ENCODE data around the gene LGI4.
"Not testable (repeated sequence)": the region's sequence is repeated elsewhere in the genome, so short reads cannot be mapped to it uniquely, and the experiment has no call there.

Gene LGI4

DNA sequence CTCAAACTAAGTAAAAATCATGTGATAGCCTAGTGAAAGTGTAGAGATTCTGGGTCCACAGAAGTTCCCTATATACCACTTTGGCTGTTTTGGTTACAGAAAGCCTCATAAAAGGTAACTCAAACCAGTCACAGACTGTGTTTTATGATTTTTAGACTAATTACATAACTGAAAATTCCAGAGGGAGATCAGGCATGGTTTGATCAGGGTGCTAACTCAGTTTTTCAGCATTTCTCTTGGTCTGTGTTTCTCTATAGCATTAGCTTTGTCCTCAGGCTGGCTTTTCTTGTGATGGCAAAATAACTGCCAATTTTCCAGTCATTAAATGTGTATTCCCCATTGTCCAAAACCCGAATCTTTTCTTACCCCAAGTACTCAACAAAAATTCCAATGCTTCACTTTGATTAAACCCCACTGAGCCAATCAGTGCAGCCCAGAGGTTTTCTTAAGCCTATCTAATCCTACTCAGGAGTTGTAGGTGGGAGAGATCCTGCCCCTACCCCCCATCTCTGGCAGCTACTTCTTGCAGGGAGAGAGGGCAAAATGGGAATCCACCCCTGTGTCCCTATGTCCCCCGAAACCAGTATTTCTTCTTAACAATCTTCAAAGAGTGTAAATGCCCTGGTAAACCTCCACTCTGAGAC is 27.8 kb downstream of the LGI4 start:
- no peak for DNase-seq (ENCODE audit: low spot score)
- in situ Hi-C loops (cut with MboI; ENCODE audit: low pct_unique_long_range_greater_than_20kb, low sequenced_read_pairs, unreplicated experiment): no loop called here
- TF ChIP-seq, protein P1, sequence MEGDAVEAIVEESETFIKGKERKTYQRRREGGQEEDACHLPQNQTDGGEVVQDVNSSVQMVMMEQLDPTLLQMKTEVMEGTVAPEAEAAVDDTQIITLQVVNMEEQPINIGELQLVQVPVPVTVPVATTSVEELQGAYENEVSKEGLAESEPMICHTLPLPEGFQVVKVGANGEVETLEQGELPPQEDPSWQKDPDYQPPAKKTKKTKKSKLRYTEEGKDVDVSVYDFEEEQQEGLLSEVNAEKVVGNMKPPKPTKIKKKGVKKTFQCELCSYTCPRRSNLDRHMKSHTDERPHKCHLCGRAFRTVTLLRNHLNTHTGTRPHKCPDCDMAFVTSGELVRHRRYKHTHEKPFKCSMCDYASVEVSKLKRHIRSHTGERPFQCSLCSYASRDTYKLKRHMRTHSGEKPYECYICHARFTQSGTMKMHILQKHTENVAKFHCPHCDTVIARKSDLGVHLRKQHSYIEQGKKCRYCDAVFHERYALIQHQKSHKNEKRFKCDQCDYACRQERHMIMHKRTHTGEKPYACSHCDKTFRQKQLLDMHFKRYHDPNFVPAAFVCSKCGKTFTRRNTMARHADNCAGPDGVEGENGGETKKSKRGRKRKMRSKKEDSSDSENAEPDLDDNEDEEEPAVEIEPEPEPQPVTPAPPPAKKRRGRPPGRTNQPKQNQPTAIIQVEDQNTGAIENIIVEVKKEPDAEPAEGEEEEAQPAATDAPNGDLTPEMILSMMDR (IDR thresholded peaks at IDR 0.05; ENCODE audit: extremely low read depth, insufficient read depth, missing control alignments): no peak

- in situ Hi-C loops (cut with MboI; ENCODE audit: low pct_unique_long_range_greater_than_20kb, low sequenced_read_pairs, unreplicated experiment): no loop called here
- TF ChIP-seq, protein P1 (IDR thresholded peaks at IDR 0.05; ENCODE audit: extremely low read depth, insufficient read depth, missing control alignments): no peak
- DNase-seq (ENCODE audit: low spot score): no peak
These were observed 28.6 kb downstream of the LGI4 start for GRCh38 chr19:35106291-35106583.

DNA sequence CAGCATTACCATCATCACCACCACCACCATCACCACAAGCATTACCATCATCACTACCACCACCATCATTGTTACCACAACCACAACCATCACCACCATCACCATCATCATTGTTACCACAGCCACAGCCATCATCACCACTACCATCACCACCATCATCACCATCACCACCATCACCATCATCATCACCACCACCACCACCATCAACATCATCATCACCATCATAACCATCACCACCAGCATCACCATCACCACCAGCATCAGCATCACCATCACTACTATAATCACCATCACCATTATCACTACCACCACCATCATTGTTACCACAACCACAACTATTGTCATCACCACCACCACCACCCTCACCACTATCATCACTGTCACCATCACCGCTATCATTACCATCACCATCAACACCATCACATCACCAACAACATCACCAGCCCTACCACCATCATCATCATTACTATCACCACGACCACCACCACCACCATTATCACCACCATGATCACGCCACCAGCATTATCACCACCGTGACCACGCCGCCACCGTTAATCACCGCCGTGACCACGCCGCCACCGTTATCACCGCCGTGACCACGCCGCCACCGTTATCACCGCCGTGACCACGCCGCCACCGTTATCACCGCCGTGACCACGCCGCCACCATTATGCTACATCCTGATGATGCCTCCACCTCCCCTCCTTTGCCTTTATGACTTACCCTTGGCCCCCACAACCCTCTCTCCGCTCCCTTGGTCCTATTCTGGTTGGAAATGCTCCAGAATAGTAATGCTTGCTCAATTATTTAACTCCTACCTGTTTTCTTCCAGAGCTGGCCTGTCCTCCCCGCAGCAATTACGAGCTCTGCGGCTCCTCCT is 29.2 kb downstream of the LGI4 start:
- in situ Hi-C loops (cut with MboI; ENCODE audit: low pct_unique_long_range_greater_than_20kb, low sequenced_read_pairs, unreplicated experiment): no loop called here
- DNase-seq (ENCODE audit: low spot score): no peak
- TF ChIP-seq, protein P1 (IDR thresholded peaks at IDR 0.05; ENCODE audit: extremely low read depth, insufficient read depth, missing control alignments): no peak

DNA sequence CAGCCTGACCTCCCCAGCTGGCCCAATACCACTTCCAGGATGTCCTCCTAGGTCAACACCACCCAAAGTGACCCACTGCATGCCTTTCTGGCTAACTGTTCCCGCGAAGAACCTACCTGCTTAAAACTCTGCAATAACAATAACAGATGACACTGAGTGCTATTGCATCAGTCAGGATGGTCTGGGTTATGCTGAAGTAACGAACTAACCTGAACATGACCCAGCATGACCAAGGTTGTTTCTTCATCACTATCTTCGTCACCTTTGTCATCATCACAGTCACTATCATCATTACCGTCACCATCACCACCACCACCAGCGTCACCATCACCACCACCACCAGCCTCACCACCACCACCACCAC is 29.8 kb downstream of the LGI4 start:
- TF ChIP-seq, protein P1 (IDR thresholded peaks at IDR 0.05; ENCODE audit: extremely low read depth, insufficient read depth, missing control alignments): no peak
- in situ Hi-C loops (cut with MboI; ENCODE audit: low pct_unique_long_range_greater_than_20kb, low sequenced_read_pairs, unreplicated experiment): no loop called here
- DNase-seq (ENCODE audit: low spot score): no peak

DNA sequence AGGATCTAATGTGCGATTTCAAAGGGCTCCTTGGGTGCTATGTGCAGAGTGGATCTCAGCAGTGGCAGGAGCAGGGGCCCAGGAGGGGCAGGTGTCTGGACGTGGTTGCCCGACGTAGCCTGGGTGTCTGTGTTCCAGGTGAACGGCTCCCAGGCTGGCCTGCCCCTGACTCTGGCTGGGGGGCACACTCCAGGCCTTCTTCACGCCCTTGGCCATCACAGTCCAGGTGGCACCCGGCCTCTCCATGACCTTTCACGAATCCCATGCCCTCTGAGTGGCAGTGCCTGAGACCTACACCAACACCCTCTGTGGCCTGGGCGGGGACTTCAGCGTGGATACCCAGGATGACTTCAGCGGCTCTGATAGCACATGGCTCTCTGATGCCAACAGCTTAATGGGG is 30.5 kb downstream of the LGI4 start:
- TF ChIP-seq, protein P1 (IDR thresholded peaks at IDR 0.05; ENCODE audit: extremely low read depth, insufficient read depth, missing control alignments): no peak
- in situ Hi-C loops (cut with MboI; ENCODE audit: low pct_unique_long_range_greater_than_20kb, low sequenced_read_pairs, unreplicated experiment): no loop called here
- no peak for DNase-seq (ENCODE audit: low spot score)

GRCh38 chr19:35103614-35104013 is 31.2 kb downstream of the LGI4 start:
- in situ Hi-C loops (cut with MboI; ENCODE audit: low pct_unique_long_range_greater_than_20kb, low sequenced_read_pairs, unreplicated experiment); DNase-seq (ENCODE audit: low spot score): not testable (repeated sequence)

DNA sequence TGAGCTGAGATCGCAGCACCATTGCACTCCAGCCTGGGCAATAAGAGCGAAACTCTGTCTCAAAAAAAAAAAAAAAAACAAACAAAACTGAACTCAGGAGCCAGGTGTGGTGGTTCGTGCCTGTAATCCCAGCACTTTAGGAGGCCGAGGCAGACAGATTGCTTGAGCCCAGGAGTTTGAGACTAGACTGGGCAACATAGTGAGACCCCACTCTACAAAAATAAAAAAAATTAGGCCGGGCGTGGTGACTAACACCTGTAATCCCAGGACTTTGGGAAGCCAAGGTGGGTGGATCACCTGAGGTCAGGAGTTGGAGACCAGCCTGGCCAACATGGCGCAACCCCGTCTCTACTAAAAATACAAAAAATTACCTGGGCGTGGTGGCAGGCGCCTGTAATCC is 32.9 kb downstream of the LGI4 start:
- DNase-seq (ENCODE audit: low spot score); in situ Hi-C loops (cut with MboI; ENCODE audit: low pct_unique_long_range_greater_than_20kb, low sequenced_read_pairs, unreplicated experiment): not testable (repeated sequence)
